ENCODE measurements around the gene ZNF350. TPM values are rescaled to one million over a fixed set of nuclear protein-coding genes. Genes with fewer than 3 reads are reported as not detected.
"Not testable (repeated sequence)": the region's sequence is repeated elsewhere in the genome, so short reads cannot be mapped to it uniquely, and the experiment has no call there.

Gene ZNF350
- total and polyA plus RNA-seq, 2 of the 13 experiments (the other 11 are each of a cell fraction or from before 2014, with no cell fraction given): 3.7 to 6.9 TPM

DNA sequence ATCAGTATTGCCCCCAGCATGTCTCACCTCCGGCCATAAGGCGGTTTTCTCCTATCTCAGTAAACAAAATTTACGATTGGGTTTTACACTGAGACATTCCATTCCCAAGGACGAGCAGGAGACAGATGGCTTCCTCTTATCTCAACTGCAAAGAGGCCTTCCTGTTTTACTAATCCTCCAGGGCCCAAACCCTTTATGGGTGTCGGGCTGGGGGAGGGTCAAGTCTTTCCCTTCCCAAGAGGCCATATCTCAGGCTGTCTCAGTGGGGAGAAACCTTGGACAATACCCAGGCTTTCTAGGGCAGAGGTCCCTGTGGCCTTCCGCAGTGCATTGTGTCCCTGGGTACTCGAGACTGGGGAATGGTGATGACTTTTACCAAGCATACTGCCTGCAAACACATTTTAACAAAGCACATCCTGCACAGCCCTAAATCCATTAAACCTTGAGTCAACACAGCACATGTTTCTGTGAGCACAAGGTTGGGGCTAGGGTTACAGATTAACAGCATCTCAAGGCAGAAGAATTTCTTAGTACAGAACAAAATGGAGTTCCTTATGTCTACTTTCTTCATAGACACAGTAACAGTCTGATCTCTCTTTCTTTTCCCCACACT, 25.9 kb downstream of the ZNF350 start (continued):
- TF ChIP-seq YEATS2 (CRISPR knock-in tag; IDR thresholded peaks at IDR 0.05; ENCODE audit: borderline replicate concordance) (peak; percentile 46; the same call in 1 of the 2 replicates), IRF2 (CRISPR knock-in tag; IDR thresholded peaks at IDR 0.05) (peak; percentile 80), ZNF644 (CRISPR knock-in tag; IDR thresholded peaks at IDR 0.05; ENCODE audit: low read depth) (0 out of 2 replicates have a peak, but pooled peaks have one; percentile 40), TEAD3 (CRISPR knock-in tag; optimal IDR thresholded peaks at IDR 0.05; ENCODE audit: borderline replicate concordance) (peak; percentile 40), ZNF263 (CRISPR knock-in tag; IDR thresholded peaks at IDR 0.05) (0 out of 2 replicates have a peak, but pooled peaks have one; percentile 37), TCF12 (CRISPR knock-in tag; IDR thresholded peaks at IDR 0.05) (peak; percentile 19; the same call in 1 of the 2 replicates), ZNF232 (CRISPR knock-in tag; IDR thresholded peaks at IDR 0.05; ENCODE audit: borderline replicate concordance) (0 out of 2 replicates have a peak, but pooled peaks have one; percentile 23), PITX1 (CRISPR knock-in tag; IDR thresholded peaks at IDR 0.05) (peak; percentile 98), TBX2 (CRISPR knock-in tag; IDR thresholded peaks at IDR 0.05; ENCODE audit: borderline replicate concordance) (peak; percentile 74), FOXK1 (CRISPR knock-in tag; IDR thresholded peaks at IDR 0.05; ENCODE audit: borderline replicate concordance, low read depth) (0 out of 2 replicates have a peak, but pooled peaks have one; percentile 44), ZNF614 (CRISPR knock-in tag; IDR thresholded peaks at IDR 0.05; ENCODE audit: borderline replicate concordance) (0 out of 2 replicates have a peak, but pooled peaks have one; percentile 29), ZNF777 (CRISPR knock-in tag; IDR thresholded peaks at IDR 0.05) (0 out of 2 replicates have a peak, but pooled peaks have one; percentile 40), KAT8 (CRISPR knock-in tag; IDR thresholded peaks at IDR 0.05) (peak; percentile 39; the same call in 1 of the 2 replicates)
- TF ChIP-seq, protein P1, sequence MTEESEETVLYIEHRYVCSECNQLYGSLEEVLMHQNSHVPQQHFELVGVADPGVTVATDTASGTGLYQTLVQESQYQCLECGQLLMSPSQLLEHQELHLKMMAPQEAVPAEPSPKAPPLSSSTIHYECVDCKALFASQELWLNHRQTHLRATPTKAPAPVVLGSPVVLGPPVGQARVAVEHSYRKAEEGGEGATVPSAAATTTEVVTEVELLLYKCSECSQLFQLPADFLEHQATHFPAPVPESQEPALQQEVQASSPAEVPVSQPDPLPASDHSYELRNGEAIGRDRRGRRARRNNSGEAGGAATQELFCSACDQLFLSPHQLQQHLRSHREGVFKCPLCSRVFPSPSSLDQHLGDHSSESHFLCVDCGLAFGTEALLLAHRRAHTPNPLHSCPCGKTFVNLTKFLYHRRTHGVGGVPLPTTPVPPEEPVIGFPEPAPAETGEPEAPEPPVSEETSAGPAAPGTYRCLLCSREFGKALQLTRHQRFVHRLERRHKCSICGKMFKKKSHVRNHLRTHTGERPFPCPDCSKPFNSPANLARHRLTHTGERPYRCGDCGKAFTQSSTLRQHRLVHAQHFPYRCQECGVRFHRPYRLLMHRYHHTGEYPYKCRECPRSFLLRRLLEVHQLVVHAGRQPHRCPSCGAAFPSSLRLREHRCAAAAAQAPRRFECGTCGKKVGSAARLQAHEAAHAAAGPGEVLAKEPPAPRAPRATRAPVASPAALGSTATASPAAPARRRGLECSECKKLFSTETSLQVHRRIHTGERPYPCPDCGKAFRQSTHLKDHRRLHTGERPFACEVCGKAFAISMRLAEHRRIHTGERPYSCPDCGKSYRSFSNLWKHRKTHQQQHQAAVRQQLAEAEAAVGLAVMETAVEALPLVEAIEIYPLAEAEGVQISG (CRISPR knock-in tag; IDR thresholded peaks at IDR 0.05): peak; percentile 53; the same call in 1 of the 2 replicates
- TF ChIP-seq, protein P2, sequence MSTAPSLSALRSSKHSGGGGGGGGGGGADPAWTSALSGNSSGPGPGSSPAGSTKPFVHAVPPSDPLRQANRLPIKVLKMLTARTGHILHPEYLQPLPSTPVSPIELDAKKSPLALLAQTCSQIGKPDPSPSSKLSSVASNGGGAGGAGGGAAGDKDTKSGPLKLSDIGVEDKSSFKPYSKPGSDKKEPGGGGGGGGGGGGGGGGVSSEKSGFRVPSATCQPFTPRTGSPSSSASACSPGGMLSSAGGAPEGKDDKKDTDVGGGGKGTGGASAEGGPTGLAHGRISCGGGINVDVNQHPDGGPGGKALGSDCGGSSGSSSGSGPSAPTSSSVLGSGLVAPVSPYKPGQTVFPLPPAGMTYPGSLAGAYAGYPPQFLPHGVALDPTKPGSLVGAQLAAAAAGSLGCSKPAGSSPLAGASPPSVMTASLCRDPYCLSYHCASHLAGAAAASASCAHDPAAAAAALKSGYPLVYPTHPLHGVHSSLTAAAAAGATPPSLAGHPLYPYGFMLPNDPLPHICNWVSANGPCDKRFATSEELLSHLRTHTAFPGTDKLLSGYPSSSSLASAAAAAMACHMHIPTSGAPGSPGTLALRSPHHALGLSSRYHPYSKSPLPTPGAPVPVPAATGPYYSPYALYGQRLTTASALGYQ (CRISPR knock-in tag; IDR thresholded peaks at IDR 0.05): peak; percentile 51
- not testable (repeated sequence) for TF ChIP-seq TCF12 (IDR thresholded peaks at IDR 0.05)
- TF ChIP-seq, protein P3, sequence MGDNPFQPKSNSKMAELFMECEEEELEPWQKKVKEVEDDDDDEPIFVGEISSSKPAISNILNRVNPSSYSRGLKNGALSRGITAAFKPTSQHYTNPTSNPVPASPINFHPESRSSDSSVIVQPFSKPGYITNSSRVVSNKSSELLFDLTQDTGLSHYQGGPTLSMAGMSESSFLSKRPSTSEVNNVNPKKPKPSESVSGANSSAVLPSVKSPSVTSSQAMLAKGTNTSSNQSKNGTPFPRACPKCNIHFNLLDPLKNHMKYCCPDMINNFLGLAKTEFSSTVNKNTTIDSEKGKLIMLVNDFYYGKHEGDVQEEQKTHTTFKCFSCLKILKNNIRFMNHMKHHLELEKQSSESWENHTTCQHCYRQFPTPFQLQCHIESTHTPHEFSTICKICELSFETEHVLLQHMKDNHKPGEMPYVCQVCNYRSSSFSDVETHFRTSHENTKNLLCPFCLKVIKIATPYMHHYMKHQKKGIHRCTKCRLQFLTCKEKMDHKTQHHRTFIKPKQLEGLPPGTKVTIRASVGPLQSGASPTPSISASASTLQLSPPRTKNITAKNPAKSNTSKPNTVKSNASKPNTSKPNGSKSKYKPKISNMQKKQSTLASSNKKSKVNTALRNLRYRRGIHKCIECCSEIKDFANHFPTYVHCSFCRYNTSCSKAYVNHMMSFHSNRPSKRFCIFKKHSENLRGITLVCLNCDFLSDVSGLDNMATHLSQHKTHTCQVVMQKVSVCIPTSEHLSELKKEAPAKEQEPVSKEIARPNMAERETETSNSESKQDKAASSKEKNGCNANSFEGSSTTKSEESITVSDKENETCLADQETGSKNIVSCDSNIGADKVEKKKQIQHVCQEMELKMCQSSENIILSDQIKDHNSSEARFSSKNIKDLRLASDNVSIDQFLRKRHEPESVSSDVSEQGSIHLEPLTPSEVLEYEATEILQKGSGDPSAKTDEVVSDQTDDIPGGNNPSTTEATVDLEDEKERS (CRISPR knock-in tag; IDR thresholded peaks at IDR 0.05): 0 out of 2 replicates have a peak, but pooled peaks have one; percentile 34
- TF ChIP-seq, protein P4, sequence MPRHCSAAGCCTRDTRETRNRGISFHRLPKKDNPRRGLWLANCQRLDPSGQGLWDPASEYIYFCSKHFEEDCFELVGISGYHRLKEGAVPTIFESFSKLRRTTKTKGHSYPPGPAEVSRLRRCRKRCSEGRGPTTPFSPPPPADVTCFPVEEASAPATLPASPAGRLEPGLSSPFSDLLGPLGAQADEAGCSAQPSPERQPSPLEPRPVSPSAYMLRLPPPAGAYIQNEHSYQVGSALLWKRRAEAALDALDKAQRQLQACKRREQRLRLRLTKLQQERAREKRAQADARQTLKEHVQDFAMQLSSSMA (CRISPR knock-in tag; IDR thresholded peaks at IDR 0.05): 0 out of 2 replicates have a peak, but pooled peaks have one; percentile 20

Data from HepG2 (cell line).